RPMI8226 (cell line): ENCODE results near the gene PSME1.
"Not testable (repeated sequence)": the region's sequence is repeated elsewhere in the genome, so short reads cannot be mapped to it uniquely, and the experiment has no call there.

Experiments
- DNase-seq: peaks from one replicate; pipeline ENCODE4 v3.0.0-alpha.2; 2015

Gene PSME1

DNA sequence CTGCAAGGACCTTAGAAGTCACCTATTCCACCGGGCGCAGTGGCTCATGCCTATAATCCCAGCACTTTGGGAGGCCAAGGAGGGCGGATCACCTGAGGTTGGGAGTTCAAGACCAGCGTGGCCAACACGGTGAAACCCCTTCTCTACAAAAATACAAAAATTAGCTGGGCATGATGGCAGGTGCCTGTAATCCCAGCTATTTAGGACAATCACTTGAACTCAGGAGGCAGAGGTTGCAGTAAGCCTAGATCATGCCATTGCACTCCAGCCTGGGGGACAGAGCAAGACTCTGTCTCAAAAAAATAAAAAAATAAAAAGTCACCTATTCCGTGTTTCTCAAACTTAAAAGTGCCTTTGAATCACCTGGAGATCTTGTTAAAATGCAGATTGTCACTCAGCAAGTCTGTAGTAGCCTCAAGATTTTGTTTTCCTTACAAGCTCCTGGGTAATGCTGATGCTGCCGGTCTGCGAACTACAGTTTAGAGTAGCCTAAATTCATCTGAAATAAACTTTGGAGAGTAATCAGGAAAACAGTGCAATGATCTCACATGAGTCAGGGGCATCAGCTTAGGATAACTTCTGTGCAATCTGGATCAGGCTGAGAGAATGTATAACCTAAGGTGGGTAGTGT, 30.3 kb upstream of the PSME1 start:
- DNase-seq, result not testable (repeated sequence)

- no peak for DNase-seq
Measured at GRCh38 chr14:24106672-24107271, 29.2 kb upstream of the PSME1 start.

DNA sequence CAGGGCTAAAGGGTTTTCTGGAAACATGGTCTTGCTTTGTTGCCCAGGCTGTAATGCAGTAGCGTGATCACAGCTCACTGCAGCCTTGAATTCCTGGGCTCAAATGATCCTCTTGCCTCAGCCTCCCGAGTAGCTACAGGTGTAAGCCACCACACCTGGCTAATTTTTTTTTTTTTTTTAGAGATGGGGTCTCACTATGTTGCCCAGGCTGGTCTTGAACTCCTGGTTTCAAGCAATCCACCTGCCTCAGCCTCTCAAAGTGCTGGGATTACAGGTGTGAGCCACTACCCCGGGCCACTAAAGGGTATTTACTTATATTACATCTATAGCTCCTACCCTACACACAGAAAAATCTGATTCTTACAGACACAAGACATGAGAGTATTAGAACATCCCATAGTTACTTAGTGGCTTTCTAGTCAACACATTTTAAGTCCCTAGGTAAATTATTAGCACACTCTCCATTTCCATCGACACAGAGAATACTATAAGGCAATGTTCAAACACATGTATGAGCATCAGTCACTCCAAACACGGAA, 27.6 kb upstream of the PSME1 start:
- DNase-seq, result no peak

GRCh38 chr14:24110060-24110459, 25.9 kb upstream of the PSME1 start:
- DNase-seq, result peak; percentile 28

- no peak for DNase-seq
Measured at GRCh38 chr14:24110523-24110922, 25.5 kb upstream of the PSME1 start.

DNA sequence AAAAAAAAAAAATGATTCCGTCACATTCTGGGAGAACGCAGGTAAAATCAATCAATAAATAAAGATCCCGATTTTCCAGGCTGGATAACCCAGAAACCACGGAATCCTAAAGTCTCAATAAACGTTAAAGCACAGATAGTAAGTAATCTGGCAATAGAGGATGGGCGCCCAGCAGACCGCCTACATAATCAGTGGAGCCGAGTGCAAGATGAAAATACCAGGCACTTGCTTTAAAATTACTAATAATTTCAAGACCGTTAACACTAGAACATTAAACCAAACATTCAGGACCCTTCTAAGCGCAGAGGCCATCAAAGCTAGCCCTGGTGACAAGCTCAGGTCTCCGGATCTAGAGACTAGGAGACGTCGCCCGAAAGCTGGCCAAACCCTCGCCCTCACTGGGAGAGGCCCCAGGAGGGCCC, 22.6 kb upstream of the PSME1 start:
- DNase-seq, result no peak

GRCh38 chr14:24113801-24114531, 22.0 kb upstream of the PSME1 start:
- peak; percentile 83 for DNase-seq

GRCh38 chr14:24114532-24115421, 21.2 kb upstream of the PSME1 start, which contains the start of the genes DCAF11 and NRL:
Gene DCAF11, plus strand, starts transcription at chr14:24114777. Its CDS starts 818 bp downstream, at chr14:24115595.
Gene NRL, minus strand, starts transcription at chr14:24114949. Its CDS starts 32,101 bp downstream, at chr14:24082848.
- DNase-seq, result peak; percentile 96

DNA sequence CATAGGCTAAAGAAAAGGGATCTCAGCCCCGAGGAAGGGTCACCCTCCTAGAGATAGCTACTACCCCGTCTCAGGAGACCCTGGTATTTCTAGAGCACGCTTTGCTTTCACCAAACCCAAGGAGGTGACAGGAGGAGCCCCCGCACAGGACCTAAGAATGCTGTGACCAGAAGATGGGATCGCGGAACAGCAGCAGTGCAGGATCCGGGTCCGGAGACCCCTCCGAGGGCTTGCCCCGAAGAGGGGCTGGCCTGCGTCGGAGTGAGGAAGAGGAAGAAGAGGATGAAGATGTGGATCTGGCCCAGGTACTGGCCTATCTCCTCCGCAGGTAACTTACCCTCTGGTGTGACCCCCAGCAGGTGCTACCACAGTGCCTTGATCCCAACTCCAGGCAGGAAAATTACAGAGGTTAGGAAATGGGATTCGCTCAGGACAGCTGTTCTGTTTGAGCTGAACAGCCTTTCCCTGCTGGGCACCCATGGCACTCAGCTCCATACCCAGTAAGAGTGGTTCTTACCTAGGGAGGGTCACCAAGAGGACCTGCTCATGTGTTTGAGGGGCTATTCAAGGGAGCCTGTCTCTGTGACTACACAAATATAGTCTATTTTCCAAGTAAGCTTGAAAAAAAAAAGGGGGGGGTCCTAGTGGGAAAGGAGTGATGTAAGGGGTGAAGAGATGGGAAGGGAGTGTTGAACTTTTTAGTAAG, 20.4 kb upstream of the PSME1 start:
- no peak for DNase-seq

GRCh38 chr14:24116128-24116814, 19.7 kb upstream of the PSME1 start:
- DNase-seq, result no peak

GRCh38 chr14:24117179-24117578, 18.8 kb upstream of the PSME1 start:
- DNase-seq, result no peak

DNA sequence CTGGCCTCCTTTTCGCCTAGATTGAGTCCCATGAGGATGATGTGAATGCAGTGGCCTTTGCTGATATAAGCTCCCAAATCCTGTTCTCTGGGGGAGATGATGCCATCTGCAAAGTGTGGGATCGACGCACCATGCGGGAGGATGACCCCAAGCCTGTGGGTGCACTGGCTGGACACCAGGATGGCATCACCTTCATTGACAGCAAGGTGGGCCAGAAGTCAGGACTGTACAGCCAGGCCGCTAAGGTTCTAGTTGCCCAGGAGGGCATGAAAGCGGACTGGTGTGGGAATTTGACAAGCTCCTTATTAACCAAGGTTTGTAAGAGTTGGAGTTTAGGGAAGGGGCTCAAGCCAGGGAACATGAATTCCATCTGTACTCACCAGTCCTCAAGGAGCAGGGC, 16.3 kb upstream of the PSME1 start:
- DNase-seq, result no peak

GRCh38 chr14:24121210-24121609, 14.8 kb upstream of the PSME1 start:
- DNase-seq, result no peak

- DNase-seq, result no peak
Measured at GRCh38 chr14:24122416-24122815, 13.6 kb upstream of the PSME1 start.

- DNase-seq, result no peak
Measured at GRCh38 chr14:24122898-24123297, 13.1 kb upstream of the PSME1 start.

DNA sequence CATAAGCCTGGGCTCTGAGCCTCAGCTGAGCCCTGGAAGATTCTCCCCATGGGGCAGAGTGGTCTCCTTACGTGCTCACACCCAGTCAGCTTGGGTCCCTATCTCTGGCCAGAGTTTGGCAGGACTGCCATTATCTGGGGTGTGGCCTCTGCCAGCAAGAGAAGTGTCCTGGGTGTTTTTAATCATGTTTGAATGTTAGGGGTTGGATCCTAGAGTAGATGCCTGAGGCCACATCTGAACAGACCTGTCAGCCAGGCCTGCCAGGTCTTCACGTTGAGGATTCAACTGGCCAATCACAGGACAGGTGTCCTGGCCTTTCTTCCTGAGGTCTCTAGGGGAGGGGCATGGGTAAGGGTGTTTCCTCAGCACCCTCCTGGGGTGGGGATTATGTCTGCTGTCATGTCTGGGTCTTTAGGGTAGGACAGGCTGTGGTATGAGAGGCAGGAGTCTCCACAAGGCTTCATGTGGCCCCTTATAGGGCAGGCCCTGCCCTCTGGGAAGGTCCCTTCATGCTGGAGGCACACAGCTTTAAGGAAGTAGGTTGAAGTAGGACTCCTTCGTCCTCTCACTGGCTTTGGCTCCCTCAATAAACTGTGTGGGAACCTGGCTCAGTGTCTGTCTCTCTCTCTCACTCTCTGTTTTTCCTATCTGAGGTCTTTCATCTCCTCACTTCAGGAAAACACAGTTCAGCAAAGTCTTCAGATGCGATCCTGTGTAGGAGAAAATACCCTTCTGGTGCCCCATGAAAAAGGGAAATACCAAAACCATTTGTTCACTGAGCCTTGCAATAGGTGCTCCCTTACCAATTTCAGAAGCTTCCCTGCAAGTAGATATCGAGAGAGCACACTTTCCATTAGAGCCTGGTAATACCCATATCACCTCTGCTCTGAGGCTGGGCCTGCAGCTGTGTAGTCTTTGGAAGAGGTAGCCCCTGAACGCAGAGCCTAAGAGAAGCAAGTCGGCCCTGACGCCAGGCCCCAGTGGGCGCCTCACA, 12.3 kb upstream of the PSME1 start:
- DNase-seq, result no peak

DNA sequence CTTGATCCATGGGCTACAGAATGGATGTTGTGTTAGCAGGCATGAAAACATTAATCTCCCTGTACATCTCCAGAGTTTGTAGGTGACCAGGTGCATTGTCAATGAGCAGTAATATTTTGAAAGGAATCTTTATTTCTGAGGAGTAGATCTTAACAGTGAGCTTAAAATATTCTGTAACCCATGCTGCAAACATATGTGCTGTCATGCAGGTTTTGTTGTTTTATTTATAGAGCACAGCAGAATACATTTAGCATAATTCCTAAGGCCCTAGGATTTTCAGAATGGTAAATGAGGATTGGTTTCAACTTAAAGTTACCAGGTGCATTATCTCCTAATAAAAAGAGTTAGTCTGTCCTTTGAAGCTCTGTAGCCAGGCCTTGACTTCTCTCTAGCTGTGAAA, 9.1 kb upstream of the PSME1 start:
- DNase-seq, result no peak

GRCh38 chr14:24127673-24128072, 8.3 kb upstream of the PSME1 start:
- no peak for DNase-seq

DNA sequence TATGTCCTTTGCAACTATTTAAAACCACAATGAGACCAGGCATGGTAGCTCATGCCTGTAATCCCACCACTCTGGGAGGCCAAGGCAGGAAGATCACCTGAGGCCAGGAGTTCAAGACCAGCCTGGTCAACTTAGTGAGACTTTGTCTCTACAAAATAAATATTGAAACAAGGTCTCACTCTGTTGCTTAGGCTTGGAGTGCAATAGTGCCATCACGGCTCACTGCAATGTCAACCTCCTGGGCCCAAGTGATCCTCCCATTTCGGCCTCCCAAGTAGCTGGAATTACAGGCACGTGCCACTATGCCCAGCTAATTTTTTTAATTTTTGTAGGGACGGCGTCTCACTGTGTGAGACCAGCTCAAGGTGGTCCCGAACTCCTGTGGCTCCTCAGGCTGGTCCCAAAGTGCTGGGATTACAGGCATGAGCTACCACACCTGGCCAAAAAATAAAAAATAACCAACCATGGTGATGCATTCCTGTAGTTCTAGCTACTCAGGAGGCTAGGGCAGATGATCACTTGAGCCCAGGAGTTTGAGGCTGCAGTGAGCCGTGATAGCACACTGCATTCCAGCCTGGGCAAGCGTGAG, 6.5 kb upstream of the PSME1 start:
- no peak for DNase-seq

DNA sequence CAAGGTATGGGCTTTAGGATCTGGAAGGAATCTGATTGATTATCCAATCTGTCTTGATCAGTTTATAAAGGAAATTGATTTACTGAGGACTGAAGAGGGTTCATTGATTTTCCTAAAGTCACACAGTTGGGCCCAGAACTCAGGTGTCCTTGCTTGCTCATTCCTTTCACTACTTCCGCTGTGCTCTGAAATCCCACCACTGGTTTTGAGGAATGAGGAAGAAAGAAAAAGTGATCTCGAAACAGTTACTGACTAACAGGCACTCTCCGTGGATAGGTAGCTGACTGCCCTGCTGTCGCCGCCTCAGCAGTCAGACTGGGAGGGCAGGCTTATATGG, 5.6 kb upstream of the PSME1 start, which contains the start of gene FITM1:
TSS of gene FITM1 (plus strand) at position 280 of the 337 bp plus-strand sequence. CDS start 905 bp downstream, outside the sequence.
- no peak for DNase-seq
